ENCODE data around the gene OTOF.
A peak's percentile ranks its signal among the peaks of the same experiment; 100 is the strongest.

The OTOF gene

GRCh38 chr2:26463244-26464192 is 14.4 kb downstream of the OTOF start:
- no peak for DNase-seq

DNA sequence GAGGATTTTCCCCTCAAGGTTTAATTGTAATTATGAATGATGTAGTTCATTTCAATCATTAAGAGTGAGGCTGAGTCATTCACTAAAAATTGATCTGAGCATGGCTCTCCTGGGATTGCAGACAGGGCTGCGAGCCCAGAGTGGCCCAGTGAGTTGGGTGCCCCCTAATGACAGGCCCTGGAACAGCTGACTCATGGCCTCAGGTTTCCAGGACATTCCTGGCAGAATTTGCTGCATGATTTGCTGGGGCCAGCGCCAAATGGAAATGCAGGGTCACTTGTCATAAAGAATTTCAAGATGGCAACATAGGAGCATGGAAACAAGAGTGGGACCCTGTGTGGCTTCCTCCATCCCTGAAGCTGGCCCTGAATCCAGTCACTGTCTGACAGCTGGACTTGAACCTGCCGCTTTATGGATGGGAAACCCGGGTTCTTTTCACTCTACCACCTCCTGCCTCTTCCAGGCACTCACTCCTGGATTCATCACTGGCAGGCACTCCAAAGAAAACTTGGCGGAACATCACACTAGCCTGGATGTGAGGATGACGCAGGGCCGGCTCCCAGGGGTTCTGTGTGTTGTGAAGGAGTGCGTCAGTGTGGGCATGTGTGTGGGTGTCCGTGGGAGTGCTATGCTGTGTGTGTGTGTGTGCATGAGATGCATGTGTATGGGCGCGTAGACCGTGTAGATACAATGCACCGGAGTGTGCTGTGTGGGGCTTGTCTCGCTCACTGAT is 15.2 kb downstream of the OTOF start:
- no peak for DNase-seq

DNA sequence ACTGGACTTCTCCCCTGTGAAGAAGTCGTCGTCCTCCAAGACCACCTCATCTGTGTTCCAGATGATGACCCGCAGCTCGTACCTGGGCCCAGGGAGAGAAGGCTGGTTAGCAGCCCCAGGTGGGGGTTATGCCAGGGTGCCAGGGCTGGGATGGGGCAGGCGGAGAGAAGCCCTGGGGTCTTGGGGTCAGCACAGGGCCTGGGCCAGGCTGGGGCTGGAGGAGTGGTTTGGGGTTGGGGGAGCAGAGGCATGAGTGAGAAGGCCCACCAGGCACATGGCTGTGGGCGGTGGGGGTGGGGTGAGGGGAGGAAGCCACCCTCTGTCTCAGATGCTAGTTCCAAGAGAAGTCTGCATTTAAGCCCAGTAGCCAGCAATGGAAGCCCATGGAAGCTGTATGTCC is 15.8 kb downstream of the OTOF start:
- no peak for DNase-seq

DNA sequence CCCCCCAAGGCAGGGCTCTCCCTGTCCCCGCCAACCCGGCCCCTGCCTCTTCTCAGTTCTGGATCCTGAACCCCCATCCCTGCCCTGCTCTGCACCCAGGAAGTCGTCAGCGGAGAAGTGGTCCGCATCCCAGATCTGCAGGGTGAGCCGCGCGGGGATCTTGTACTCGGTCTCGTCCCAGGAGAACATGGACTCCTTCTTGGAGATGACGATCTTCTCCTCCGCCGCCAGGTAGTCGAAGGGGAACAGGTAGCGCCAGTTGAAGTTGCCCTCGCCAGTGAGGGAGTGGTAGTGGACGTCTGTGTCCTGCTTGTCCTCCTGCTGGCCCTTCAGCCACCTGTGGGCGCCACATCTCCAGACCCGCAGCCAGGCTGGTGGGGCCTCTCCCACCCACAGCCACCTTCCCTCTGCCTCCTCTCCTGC is 16.3 kb downstream of the OTOF start:
- no peak for DNase-seq

- no peak for DNase-seq
Observed at GRCh38 chr2:26460613-26461031, 17.3 kb downstream of the OTOF start.

DNA sequence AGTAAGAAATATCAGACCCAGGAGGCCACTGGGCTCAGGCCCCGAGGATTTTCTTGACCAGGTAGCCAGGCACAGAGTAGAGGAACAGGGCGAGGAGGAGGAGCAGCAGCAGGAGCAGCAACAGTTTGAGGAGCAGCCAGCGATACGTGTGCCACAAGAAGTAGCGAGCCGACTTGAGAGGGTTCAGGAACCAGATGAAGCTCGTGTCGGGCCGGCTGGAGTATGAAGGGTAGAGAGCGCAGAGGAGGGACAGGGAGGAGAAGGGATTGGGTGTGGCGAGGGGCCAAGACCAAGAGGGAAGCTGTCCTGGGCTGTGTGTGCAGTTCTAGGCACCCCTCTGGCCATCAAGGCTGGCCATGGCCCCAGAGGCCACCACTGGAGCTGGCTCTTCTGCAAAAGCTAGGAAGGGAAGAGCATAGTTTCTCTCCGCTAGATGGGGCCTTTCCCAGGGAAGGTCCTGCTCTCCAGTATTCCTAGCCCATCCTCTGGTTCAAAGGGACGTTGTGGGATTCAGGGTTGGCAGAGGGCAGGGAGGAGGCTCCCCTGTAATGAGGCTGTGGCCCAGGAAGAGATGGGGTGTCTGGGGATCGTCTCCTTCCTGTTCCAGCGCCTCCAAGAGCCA is 17.8 kb downstream of the OTOF start:
- DNase-seq = no peak

GRCh38 chr2:26458365-26459042 is 19.4 kb downstream of the OTOF start:
- DNase-seq = no peak

- no peak for DNase-seq
Observed at GRCh38 chr2:26457695-26458364, 20.1 kb downstream of the OTOF start.

GRCh38 chr2:26457251-26457666 is 20.7 kb downstream of the OTOF start:
- no peak for DNase-seq

- no peak for DNase-seq
Observed at GRCh38 chr2:26456440-26457250, 21.3 kb downstream of the OTOF start.

DNA sequence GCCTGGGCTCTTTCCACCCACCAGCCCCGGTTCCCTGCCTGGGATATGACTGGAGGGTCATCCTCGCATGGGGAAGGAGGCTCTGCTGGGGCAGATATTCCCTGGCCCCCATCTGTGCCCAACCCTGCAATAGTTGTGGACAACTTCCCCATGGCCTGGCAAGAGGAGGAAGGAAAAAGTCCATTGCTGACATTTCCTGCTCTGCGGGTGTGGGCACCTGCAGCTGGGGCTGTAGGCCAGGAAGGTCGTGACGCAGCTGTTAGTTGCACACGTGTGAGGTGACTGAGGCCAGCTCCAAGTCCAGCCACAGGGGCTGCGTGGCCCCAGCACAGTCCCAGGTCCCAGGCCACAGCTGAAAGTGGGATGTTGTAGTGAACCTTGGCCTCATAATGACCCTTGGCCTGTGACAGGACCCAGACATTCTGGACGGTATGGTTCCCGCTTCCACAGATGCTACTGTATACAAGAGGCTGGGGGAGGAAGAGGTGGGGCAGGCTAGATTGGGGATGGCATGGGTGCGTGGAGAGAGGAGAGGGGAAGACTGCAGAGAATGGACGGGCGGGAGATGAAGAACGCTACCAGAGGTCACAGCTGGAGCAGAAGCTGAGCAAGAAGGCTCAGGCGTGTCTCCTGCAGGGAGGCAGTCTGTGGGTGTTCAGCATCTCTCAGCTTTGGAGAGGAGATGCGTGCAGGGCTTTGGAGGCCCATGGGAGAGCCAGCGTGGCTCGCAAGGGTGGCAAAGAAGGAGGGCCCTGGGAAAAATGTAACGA is 22.1 kb downstream of the OTOF start:
- DNase-seq = peak; percentile 78

DNA sequence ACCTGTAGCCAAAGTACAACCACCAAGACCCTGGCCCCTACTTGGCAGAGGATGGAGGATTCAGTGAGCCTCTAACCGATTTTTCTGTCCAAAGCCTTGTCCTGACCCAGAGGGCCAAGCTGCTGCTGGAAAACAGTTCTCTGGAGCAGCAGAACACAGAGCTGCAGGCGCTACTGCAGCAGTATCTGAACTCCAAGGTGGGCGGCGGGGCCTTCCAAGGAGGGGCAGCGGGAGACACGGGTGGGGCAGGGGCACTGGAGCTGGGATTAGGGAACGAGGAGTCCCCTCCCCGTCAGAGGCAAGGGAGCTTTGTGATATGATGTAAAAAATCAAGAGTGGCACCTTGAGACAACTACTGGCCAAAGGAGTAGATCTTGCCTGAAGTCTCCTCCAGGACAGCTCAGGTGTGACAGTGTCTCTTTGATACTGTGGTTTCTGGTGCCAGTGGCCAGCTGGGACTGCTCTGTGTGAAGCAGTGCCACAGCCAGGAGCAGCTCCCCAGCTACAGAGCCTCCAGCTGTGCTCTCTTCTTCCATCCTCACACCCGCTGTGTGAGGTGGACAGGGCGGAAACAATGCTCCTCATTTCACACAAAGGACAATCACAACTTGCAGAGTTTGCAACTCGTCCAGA is 22.8 kb downstream of the OTOF start:
- peak; percentile 66 for DNase-seq

DNA sequence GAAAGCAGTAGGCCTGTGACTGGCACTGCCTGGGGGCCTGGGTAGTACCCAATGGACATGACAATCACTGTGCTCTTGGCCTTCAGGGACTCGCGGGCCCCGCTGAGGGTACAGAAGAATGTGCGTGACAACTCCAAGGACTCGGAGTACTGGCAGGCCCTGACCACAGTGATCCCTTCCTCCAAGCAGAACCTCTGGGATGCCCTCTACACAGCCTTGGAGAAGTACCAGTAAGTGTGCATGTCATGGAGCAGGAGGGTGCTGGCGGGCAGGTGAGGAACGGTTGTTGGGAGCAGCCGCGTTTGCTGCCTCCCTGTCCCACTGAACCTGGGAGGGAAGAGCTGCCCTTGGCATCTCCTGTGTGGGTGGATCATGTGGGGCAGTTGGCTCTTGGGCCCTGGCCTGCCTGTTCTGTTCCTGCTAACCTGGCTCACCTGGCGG is 23.3 kb downstream of the OTOF start:
- DNase-seq = no peak

GRCh38 chr2:26453421-26454329 is 24.2 kb downstream of the OTOF start:
- no peak for DNase-seq

DNA sequence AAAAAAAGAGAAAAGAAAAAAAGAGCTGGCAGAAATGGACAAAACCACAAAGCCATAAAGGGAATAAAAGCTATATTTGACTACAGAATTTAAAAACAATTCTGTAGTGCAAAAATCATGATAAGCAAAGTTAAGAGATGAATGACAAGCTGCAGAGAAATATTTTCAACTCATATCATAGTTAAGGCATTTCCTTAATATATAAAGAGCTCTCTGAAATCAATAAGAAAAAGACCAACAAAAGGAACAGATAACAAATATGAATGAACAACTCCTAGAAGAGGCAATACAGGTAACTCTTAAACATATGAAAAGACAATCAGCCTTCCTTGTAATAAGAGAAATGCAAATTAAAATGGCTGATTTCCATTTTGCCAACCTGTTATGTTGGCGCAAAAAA is 26.2 kb downstream of the OTOF start:
- no peak for DNase-seq

- DNase-seq = no peak
Observed at GRCh38 chr2:26450031-26450635, 27.8 kb downstream of the OTOF start.

DNA sequence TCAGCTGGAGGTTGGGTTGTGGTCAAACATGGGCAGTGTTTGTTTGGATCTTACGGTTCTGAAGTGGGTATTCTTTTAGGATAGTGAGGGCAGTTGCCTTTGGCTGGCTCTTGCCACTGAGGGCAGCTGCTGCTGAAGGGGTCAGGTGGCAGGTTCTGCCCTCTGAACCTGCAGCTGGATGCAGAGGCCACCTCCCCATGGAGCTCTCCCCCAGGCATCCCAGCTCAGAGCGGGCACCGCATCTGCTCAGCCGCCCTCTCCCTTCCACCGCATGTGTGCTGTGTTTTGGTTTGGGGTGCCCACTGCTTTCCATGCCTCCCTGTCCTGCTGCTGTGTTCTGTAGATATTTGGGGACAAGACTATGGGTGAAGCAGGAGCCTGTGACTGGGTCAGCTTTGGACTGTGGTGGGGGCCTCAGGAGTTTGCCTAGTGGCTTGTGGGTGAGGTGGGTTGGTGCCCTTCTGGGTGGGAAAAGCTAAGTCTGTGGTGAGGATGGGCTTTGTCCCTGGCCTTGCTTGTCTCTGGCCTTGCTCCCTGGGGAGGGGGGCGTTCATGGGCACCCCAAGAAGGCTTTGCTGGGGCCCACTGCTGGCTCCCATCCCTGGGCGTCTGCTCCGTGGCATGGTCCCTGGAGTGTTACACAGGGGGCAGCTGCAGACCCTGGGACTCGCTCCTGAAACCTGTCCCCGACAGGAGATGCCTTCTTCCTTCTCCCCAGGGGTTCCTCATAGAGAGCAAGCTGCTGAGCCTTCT is 28.5 kb downstream of the OTOF start:
- no peak for DNase-seq

DNA sequence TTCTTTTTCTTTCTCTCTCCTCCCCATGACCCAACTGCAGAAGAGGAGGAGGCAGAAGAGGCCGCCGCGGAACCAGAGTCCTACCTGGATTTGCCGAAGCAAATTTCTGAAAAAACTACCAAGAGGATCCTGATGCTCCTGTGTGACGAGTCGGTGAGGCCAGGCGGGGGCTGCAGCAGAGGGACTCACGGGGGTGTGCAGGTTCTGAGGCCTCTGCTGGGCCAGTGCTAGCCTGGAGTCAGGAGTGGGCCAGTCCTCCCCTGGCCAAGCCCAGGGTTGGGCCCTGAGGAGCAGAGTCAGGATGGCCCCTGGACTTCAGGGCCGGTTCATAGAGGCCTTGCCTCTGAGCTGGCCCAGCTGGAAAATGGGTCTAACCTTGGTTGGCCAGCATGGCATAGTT is 29.3 kb downstream of the OTOF start:
- no peak for DNase-seq
